Mucosa of descending colon (tissue), 3 donors: ENCODE results near the gene KIRREL3. TPM values are rescaled to one million over a fixed set of nuclear protein-coding genes. Genes with fewer than 3 reads are reported as not detected.

ENCODE experiments used
- ATAC-seq: fragments of 200-7000 bp; cut with Tn5 transposase; one replicate; pipeline ENCODE4 v1.9.1; 2020; ENCODE audit warnings: mild to moderate bottlenecking, moderate library complexity
- DNase-seq, 3 donors: peaks; one replicate each; pipeline ENCODE4 v3.0.0-alpha.2; 2020
- H3K36me3 ChIP-seq: fragments of 200-600 bp; one replicate; pipeline ENCODE4 v1.8.0; 2021; ENCODE audit warnings: low read depth, mild to moderate bottlenecking
- H3K4me1 ChIP-seq: fragments of 200-600 bp; one replicate; pipeline ENCODE4 v1.8.0; 2021; ENCODE audit warnings: low read depth, mild to moderate bottlenecking
- H3K4me3 ChIP-seq: fragments of 200-600 bp; one replicate; pipeline ENCODE4 v1.8.0; 2021; ENCODE audit warnings: mild to moderate bottlenecking
- H3K9me3 ChIP-seq: fragments of 200-600 bp; one replicate; pipeline ENCODE4 v1.8.0; 2021; ENCODE audit warnings: mild to moderate bottlenecking
- CTCF ChIP-seq: fragments of 200-600 bp; IDR thresholded peaks from one replicate; pipeline ENCODE4 v1.8.0; 2022; ENCODE audit warnings: antibody characterized with exemption, mild to moderate bottlenecking
- intact Hi-C, 2 donors: fragments of 100-400 bp; cut with DNase I in 1 of 2; cut with micrococcal nuclease in 1 of 2; formaldehyde crosslinking; loops; one replicate each; pipeline versions ENCODE4 v1.11.0 to v1.11.1; 2022; cut with DNase I, micrococcal nuclease
- total RNA-seq, 3 donors: library from RNA; stranded (reverse); fragmentation: NEBNext Ultra II Directional in 2 of 3; extraction: Animal tissue kit (Norgen Biotek cat#: 25700) in 2 of 3; gene quantifications; one replicate each; pipeline versions ENCODE4 v1.2.1 to v1.2.4, GENCODE V29; 2021 to 2023
- donor health status: DM: no; HTN: no; CAD: no; lungs with moderate emphysema.
- donor health status: DM: no; HTN: no; CAD: no.
- donor health status: DM: no; HTN: yes; CAD: no.

Gene KIRREL3
- total RNA-seq, 3 donors from 2014 or later = 0.23 to 2.4 (median 0.70) TPM

- intact Hi-C loops = no loop called here
- ATAC-seq (no peak), DNase-seq (no peak)
- Histone ChIP-seq H3K4me3 (no peak overlapping the region), H3K36me3 (no peaks in the 10 kb centered on the region), H3K9me3 (no peaks in the 10 kb centered on the region), H3K4me1 (no peaks in the 10 kb centered on the region)
- no peak for TF ChIP-seq CTCF
These were observed 190.9 kb downstream of the KIRREL3 start for GRCh38 chr11:126809514-126810289.

- Histone ChIP-seq H3K4me1 (no peaks in the 10 kb centered on the region), H3K36me3 (no peaks in the 10 kb centered on the region)
- TF ChIP-seq CTCF = no peak
These were observed 191.7 kb downstream of the KIRREL3 start for GRCh38 chr11:126808836-126809235.

GRCh38 chr11:126808296-126808695 lies 192.3 kb downstream of the KIRREL3 start:
- H3K4me1 ChIP-seq = no peaks in the 10 kb centered on the region
- TF ChIP-seq CTCF = no peak
- no peak for DNase-seq
- H3K9me3 ChIP-seq = no peaks in the 10 kb centered on the region
- H3K36me3 ChIP-seq = no peaks in the 10 kb centered on the region
- no peak for ATAC-seq
- H3K4me3 ChIP-seq = no peak overlapping the region
- intact Hi-C loops = no loop called here

More at GRCh38 chr11:126808836-126809235, 191.7 kb downstream of the KIRREL3 start:
- ATAC-seq (no peak), DNase-seq (no peak)
- no peaks in the 10 kb centered on the region for H3K9me3 ChIP-seq
- intact Hi-C loops = no loop called here
- no peak overlapping the region for H3K4me3 ChIP-seq

- no peak overlapping the region for H3K4me3 ChIP-seq
- TF ChIP-seq CTCF = no peak
- ATAC-seq (no peak), DNase-seq (no peak)
- no peaks in the 10 kb centered on the region for H3K36me3 ChIP-seq
- no peaks in the 10 kb centered on the region for H3K4me1 ChIP-seq
- no peaks in the 10 kb centered on the region for H3K9me3 ChIP-seq
- intact Hi-C loops = no loop called here
These were observed 194.7 kb downstream of the KIRREL3 start for GRCh38 chr11:126805870-126806269.

- no peaks in the 10 kb centered on the region for H3K36me3 ChIP-seq
- no peaks in the 10 kb centered on the region for H3K9me3 ChIP-seq
- no peak overlapping the region for H3K4me3 ChIP-seq
- H3K4me1 ChIP-seq = no peaks in the 10 kb centered on the region
- intact Hi-C loops = no loop called here
- TF ChIP-seq CTCF = no peak
- no peak for DNase-seq
- no peak for ATAC-seq
These were observed 196.2 kb downstream of the KIRREL3 start for GRCh38 chr11:126804363-126804762.
